HG03060 (cell line): ENCODE measurements around the gene SCAF1.

ENCODE experiments used
- ATAC-seq: cut with Tn5 transposase; IDR thresholded peaks from one replicate; pipeline ENCODE4 v1.9.1; 2021; ENCODE audit warnings: low read depth, moderate number of reproducible peaks; ENCODE audit not compliant: unreplicated experiment

SCAF1 gene

GRCh38 chr19:49641688-49642491 is at the start of gene SCAF1:
Gene SCAF1 (plus strand): TSS chr19:49642209. CDS start chr19:49645027, 2,818 bp downstream.
- peak; percentile 45 for ATAC-seq

DNA sequence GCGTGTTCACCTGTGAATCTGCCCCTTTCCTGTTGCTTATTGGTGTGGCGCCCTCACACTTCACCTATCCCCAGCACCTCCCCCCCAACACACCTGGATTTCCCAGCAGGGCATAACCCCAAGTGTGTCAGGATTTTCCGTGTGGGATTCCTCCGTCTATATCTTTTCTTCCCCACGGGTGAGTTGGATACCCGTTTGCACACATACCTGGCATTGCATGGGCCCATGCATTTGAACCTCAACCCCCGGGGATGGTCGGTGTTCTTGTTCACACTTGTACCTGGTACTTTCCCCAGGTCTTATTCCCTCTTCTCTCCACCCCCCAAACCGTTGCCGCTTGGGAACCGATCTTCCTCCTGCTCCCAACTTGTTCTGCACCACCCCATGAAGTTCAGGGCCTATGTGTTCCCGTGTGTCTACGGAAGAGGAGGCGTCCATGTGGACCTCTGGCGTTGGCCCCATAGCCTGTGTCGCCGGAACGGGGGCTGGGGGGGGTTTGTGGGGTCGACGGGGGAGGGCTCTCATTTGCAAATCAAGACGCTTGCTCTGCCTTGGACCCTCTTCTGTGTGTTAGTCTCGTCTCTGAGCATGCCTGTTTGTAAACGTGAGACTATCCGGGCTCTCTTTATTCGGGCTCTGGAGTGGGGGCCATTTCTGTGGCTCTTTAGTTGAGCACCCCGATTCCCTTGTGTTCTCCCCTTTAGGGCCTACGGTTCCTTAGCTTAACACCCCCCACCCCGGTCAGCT is 49.4 kb upstream of the SCAF1 start:
- no peak for ATAC-seq

GRCh38 chr19:49593233-49594113 is 48.5 kb upstream of the SCAF1 start:
- ATAC-seq = no peak

DNA sequence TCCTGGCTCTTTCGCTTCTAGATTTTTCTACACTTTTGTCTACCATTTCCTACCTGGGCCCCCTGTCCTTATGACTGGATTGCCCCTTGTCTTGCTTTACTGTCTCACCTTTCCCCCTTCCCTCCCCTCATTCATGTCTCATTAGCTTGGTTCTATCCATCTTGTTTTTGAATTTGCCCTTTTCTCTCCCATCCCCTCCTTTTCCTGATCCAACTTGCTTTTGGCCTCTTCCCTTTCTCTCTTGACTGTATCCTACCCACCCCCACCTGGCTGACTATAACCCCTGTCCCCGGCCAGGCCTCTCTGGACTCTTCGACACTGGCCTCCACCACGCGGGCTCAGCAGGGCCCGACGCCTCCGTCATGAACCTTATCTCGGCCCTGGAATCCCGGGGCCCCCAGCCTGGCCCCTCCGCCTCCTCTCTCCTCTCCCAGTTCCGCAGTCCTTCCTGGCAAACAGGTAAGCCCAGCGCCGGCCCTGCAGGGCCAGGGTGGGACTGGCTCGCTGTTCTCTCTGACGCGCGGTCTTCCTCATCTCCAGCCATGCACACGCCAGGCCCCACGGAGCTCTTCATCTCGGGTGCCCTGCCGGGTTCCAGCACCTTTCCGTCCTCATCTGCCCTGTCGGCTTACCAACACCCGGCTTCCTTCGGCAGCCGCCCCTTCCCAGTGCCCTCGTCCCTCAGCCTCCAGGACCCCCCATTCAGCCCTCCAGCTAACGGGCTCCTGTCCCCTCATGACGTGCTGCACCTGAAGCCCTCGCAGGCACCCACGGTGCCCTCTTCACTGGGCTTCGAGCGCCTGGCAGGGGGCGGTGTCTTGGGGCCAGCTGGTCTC is 47.6 kb upstream of the SCAF1 start:
- ATAC-seq = no peak

DNA sequence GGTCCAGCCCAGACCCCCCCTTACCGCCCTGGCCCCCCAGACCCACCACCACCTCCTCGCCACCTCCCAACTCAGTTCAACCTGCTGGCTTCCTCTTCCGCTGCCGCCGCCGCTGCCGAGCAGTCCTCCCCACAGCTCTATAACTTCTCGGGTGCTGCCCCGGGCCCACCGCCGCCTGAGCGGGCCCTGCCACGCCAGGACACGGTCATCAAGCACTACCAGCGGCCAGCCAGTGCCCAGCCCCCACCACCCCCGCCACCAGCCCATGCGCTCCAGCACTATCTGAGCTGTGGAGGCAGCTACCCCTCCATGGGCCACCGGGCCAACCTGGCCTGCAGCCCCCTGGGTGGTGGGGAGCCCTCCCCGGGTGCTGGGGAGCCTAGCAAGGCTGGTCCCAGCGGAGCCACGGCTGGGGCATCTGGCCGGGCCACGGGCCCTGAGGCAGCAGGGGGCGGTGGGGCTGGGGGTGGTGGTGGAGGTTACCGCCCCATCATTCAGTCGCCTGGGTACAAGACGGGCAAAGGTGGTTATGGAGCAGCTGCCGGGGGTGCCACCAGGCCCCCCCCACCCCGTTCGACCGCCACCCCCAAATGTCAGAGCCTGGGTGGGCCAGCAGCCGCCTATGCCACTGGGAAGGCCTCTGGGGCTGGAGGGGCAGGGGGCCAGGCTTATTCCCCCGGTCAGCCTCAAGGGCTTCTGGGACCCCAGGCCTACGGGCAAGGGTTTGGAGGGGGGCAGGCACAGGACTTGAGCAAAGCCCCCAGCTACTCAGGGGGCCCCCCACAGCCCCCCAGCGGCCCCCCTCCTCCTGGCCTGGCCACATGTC is 46.8 kb upstream of the SCAF1 start:
- ATAC-seq = no peak

DNA sequence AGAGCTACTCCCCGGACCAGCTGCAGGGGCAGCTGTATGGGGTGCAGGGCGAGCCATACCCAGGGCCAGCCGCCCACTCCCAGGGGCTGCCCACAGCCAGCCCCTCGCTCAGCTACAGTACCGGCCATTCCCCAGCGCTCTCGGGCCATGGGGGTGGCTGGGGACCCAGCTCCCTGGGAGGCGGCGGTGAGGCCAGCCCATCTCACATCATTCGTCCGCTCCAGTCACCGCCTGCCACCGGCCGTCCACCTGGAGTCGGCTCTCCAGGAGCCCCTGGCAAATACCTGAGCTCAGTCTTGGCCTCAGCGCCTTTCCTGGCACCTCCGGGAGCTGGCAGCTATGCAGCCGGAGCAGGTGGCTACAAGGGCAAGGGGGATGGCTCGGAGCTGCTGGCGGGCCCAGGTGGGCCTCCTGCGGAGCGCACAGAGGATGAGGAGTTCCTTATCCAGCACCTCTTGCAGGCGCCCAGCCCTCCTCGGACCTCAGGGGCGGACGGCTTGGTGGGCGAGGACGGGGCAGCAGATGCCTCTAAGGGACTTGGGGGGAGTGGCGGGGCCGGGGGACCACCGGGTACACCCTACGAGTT is 46.1 kb upstream of the SCAF1 start:
- no peak for ATAC-seq

DNA sequence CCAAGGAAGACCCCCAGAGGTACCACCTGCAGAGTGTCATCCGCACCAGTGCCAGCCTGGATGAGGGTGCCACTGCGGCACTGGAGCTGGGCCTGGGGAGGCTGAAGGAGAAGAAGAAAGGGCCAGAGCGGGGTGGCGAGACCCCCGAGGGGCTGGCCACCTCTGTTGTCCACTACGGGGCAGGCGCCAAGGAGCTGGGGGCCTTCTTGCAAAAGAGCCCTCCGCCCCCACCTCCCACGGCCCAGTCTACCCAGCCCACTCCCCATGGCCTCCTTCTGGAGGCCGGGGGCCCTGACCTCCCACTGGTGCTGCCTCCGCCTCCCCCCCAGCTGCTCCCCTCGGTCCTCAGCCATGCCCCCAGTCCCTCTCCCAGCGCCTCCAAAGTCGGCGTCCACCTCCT is 45.6 kb upstream of the SCAF1 start:
- no peak for ATAC-seq

DNA sequence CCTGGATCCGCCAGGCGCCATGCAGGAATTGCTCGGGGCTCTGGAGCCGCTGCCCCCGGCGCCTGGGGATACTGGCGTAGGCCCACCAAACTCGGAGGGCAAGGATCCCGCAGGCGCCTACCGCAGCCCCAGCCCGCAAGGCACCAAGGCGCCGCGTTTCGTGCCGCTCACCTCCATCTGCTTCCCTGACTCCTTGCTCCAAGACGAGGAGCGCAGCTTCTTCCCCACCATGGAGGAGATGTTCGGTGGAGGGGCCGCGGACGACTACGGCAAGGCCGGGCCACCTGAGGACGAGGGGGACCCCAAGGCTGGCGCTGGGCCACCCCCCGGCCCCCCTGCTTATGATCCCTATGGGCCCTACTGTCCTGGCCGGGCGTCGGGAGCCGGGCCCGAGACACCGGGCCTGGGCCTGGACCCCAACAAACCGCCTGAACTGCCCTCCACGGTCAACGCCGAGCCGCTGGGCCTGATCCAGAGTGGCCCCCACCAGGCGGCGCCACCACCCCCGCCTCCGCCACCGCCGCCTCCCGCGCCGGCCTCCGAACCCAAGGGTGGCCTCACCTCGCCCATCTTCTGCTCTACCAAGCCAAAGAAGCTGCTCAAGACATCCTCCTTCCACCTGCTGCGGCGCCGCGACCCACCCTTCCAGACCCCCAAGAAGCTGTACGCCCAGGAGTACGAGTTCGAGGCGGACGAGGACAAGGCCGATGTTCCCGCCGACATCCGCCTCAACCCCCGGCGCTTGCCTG is 44.9 kb upstream of the SCAF1 start:
- ATAC-seq = no peak

DNA sequence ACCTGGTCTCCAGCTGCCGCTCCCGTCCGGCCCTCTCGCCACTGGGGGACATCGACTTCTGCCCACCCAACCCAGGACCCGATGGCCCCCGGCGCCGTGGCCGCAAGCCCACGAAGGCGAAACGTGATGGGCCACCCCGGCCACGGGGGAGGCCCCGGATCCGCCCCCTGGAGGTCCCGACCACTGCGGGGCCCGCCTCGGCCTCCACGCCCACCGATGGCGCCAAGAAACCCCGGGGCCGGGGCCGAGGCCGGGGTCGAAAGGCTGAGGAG is 44.4 kb upstream of the SCAF1 start:
- no peak for ATAC-seq

DNA sequence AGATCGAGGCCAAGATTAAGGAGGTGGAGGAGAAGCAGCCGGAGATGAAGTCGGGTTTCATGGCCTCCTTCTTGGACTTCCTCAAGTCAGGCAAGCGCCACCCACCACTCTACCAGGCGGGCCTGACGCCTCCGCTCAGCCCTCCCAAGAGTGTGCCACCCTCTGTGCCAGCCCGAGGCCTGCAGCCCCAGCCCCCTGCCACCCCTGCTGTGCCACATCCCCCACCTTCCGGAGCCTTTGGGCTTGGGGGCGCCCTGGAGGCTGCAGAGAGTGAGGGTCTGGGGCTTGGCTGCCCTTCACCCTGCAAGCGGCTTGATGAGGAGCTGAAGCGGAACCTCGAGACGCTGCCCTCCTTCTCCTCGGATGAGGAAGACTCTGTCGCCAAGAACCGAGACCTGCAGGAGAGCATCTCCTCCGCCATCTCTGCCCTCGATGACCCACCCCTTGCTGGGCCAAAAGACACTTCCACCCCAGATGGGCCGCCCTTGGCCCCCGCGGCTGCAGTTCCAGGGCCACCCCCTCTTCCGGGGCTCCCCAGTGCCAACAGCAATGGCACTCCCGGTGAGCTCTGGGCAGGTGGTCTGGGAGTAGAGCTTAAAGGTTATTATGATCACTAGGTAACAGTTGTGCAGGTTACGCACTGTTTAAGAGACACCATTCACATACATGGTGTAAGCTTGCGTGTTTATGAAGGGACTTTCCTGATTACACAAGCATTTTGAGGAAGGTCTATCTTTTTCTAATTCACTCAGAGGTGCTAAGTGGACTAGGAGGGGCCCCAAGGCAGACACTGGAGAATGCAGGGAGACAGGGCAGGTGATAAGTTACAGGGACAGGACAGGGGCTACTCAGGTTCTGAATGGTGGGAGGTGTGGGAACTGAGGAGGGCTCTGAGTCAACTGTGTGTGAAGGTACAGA is 42.4 kb upstream of the SCAF1 start:
- no peak for ATAC-seq

GRCh38 chr19:49601482-49602038 is 40.4 kb upstream of the SCAF1 start:
- ATAC-seq = no peak

GRCh38 chr19:49602806-49603205 is 39.2 kb upstream of the SCAF1 start:
- no peak for ATAC-seq

DNA sequence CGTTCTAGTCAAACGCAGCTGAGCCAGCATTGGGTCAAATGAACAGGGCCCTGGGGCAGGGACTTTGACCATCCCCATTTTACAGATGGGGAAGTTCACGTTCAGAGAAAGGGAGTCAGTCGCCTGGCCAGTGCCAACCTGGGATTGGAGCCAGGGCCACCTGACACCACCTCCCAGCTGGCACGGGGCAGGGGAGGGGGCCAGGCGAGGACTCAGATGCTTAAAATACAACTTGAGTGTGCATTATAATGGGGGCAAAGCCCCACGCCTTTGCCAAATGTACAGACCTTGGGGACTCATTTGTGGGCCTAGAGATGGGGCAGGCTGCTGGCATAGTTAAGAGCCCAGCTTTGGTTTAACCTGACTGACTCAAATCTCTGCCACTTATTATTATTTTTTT is 36.4 kb upstream of the SCAF1 start:
- no peak for ATAC-seq

DNA sequence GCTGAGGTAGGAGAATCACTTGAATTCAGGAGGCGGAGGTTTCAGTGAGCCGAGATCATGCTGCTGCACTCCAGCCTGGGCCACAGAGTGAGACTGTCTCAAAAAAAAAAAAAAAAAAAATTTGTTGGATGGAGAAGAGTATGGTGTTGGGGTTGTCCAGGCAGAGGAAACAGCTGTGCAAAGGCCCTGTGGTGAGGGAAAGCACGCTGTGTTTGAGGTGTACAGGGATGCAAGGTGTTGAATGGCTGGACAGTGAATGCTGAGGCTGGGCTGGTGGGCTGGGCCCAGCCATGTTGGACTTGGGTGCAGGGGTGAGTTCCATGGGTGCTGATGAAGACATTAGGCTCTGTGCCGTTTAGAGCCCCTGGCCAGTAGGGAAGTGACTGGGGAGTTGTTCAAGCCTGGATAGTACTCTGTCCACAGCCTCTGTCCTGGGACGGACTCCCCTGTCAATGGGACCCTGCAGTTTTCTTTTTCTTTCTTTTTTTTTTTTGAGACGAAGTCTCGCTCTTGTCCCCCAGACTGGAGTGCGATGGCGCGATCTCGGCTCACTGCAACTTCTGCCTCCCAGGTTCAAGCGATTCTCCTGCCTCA is 32.4 kb upstream of the SCAF1 start:
- no peak for ATAC-seq

DNA sequence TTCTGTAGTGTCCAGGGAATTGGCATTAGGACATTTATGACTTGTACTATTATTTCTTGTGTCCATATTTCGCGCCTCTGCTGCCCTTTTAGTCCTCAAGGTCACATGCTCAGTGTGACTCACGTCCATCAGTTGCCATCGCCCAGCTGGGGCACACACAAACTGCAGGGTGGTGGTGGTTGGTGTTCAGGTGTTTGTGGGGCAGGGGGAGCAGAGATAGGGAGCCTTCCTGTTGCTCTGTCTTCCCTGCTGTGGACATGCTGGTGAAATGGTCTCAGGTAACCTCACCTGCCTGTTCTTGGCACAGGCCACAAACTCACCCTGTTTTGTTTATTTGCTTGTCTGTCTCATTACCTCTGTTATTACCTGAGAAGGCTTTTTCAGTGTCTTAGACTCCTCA is 28.6 kb upstream of the SCAF1 start:
- no peak for ATAC-seq

GRCh38 chr19:49614096-49614833 is 27.7 kb upstream of the SCAF1 start:
- no peak for ATAC-seq
